ENCODE data around the gene ODAD2.

Gene ODAD2

DNA sequence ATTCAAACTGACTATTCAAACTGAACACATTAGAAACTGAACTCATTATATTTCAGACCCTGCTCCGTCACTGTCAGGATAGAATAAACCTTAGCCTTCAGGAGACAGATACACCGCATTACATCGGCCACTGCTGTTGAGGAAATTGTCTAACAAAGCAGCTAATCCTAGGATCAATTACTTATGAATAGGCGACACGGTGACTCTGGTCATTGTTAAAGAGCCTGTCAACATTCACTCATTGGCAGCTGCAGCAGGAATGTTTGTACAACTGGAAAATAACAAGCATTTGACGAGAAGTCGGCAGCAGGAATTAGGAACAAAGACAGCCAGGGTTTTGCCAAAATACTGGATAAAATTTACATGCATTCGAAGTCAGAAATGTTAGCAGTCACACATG lies 141.3 kb downstream of the ODAD2 start:
- no peak for DNase-seq (ENCODE audit: low read depth in 2 of 2)

DNA sequence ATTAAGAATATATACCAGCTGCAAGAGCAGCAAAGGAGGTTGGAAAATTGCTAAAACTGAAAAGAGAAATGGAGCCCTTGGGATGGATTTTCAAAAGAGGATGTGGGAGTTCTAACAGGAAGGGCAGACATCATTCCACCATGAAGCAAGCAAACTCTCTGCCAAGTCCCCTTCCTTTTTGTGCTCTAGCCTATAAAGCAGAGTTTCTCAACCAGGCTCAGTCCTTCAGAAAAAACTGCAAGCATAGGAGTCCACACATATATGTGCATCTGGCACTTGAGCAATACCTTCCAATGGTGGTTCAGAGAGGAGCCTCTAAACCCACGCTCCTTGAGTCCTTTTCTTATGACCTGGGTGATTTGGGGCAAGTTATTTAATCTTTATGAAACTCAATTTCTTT lies 154.7 kb downstream of the ODAD2 start:
- DNase-seq (ENCODE audit: low read depth in 2 of 2): no peak

DNA sequence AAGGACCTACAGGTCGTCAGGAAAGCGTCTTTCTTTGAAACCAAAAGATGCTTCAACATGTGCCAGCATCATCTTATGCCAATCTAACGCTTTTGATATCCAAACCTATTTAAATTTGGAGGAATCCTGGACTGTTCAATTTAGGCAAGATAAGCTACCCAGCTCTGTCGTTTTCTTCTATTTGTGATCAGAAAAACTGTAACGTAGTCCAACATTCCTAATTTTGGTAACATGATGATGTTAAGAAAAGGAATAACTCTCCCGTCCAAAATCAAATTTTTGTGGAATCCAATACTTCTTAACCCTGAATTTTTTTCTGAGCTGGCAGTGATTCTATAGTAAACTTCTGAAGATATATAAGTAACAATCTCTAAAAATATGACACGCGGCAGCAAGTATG lies 160.0 kb downstream of the ODAD2 start:
- DNase-seq (ENCODE audit: low read depth in 2 of 2): no peak

DNA sequence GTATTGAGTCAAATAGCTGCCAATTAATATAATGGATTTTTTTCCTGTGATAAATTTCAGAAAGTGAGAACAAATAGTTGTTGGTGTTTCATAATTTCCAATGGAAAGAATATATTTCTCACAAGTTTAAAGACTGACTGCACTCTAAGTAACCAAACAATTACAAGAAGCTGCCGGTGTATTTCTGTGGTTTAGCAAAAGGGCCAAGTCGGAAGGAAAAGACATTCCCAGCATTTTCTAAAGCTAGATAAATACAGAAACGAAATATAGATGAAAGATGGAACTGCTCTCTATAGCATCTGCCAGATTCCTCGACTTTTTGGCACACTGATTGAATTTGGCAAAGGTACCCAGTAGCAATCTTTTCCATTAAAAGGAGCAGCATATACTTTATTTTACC lies 160.5 kb downstream of the ODAD2 start:
- DNase-seq (ENCODE audit: low read depth in 2 of 2): no peak

DNA sequence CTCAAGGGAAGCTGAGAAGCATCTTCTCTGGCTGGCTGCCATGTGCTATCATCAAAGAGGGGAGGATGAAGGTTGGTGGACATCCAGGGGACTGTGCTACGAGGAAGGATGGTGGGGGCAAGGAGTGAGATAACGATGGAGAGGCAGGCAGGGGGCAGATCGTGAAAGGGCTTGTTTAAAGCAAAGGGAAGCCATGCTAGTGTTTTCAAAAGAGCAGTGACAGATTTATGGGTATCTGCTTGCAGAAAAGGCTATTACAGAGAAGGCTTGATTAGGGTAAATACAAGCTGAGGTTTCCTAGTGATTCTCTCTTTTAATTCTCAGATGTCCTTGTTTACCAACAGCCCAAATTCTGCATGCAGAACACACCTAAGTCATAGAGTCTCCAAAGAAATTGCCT lies 164.4 kb downstream of the ODAD2 start:
- no peak for DNase-seq (ENCODE audit: low read depth in 2 of 2)

DNA sequence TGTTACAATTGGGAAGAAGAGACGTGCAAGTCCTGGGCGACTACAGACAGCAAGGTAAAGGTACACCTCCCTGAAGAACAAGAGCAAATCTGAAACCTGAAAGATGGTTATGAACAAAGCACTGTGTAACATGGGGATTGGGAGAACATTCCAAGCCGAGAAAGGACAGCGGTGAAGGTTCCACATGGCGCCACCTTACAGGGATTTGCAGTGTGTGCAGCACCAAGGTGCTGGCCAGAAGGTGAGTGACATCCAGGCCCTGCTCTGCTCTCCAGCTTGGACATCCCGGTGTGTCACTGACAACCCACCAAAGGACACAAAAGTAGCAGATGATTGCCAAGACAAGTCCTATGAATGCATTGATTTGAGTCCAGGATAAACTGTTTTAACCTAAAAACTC lies 165.1 kb downstream of the ODAD2 start:
- DNase-seq (ENCODE audit: low read depth in 2 of 2): no peak

DNA sequence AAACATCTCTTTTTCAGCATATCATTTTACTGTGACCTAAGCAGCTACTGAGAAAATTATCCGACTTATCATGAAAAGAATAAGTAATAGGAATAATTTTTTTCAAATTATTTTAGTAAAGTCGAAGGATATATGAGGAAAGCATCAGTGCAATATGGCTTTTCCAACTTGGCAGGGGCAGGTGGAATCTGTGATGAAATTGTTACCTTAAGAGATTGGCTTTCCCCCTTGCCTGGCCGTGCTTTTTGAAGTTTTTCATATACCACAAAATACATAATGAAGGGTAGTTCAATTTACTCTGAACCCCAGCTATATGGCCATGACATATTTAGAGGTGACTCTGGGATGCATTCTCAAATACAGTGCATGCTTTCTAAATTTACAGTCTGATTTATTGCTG lies 166.1 kb downstream of the ODAD2 start:
- DNase-seq (ENCODE audit: low read depth in 2 of 2): no peak

DNA sequence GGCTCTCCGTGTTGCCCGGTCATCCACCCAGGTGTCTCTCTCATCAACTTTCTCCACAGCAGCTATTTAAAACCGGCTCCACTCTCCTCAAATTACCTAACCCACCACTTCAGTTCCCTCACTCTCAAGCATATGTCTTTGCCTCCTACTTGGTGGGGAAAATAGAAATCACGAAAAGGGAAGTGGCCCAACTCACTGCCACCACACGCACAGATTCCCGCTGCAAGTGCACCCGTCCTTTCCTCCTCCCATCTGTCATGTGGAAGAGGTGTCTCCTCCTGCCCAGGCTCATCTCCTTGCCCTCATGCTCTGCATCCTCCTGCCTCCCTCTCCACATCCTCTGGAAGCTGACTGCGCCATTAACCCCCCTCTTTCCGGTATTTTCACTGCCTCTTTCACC lies 172.5 kb downstream of the ODAD2 start:
- DNase-seq (ENCODE audit: low read depth in 2 of 2): no peak

DNA sequence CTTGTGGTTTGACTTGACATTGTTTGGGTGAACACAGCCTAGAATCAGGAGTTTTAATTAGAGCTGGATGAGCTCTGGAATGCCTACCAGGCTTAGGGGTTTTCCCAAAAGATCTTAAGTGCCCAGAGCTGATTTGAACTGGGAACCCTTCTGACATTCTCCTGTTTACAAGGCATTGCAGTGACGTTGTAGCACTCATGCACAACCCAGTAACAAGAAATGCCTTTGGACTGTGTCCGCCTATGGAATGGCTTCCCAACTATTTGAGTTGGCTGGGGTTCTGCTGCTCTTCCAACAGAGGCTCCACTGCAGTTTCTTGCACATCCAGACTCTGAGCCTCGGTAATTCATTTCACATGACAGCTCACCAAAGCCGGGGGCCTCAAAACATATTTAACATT lies 176.6 kb downstream of the ODAD2 start:
- no peak for DNase-seq (ENCODE audit: low read depth in 2 of 2)

DNA sequence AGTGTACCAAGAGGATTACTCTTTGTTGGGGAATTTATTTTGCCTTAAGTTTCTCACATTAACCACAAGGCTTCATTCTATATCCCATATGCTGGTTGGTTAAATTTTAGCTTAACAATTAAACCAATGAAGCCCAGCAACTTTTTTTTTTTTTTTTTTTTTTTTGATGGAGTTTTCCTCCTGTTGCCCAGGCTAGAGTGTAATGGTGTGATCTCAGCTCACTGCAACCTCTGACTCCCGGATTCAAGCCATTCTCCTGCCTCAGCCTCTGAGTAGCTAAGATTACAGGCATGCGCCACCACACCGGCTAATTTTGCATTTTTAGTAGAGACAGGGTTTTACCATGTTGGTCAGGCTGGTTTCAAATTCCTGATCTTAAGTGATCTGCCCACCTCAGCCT lies 178.2 kb downstream of the ODAD2 start:
- DNase-seq (ENCODE audit: low read depth in 2 of 2): no peak

DNA sequence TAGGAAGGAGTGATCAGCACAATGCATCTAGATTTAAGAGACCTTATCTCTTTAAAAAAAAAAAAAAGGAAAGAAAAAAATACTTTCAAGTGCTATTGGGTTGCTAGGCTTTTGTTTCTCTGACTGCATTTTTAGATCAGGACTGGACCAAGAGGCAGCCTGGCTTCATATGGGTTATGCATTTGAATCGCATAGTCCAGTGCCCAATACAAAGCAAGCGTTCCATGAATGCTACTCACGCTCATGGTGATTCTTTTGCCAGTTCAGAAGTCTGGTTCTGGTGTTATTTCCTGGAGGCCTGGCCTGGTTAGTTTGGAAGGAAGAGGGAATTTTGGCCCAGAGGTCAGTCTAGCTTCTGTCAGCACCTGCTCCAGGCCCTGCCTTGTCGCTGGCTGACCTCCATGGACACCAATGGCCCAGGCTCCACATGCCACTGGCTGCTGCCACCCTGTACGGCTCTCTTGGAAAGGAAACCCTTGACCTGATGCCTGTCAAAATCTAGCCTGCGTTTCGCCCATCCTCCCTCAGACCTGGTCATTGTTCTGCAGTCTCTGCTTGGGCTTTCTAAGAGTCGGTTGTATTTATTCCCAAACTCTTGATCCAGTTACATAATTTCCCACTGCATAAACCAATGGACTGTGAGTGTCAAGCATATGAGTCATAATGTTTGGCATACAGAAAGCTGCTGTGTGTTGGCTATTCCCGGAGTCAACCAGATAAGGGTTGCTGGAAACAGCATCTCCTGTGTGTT lies 178.9 kb downstream of the ODAD2 start:
- DNase-seq (ENCODE audit: low read depth in 2 of 2): no peak

DNA sequence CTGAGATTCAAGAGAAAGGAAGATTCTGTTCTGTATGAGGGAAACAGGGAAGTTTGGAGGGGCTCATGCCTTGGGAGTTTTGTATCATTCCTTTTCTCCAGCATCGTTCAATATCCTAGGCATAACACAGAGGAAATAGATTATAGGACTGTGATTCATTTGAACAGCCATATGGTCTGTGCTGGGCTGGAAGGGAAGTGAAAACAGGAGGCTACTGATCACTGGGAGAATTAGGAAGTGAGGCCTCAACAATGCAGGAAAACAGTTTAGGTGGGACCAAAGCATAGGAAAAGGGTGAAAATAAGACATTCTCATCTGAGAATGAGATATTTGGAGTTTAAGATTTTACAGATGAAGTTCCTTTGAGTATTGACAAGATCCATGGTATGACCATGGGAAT lies 182.6 kb downstream of the ODAD2 start:
- DNase-seq (ENCODE audit: low read depth in 2 of 2): no peak

DNA sequence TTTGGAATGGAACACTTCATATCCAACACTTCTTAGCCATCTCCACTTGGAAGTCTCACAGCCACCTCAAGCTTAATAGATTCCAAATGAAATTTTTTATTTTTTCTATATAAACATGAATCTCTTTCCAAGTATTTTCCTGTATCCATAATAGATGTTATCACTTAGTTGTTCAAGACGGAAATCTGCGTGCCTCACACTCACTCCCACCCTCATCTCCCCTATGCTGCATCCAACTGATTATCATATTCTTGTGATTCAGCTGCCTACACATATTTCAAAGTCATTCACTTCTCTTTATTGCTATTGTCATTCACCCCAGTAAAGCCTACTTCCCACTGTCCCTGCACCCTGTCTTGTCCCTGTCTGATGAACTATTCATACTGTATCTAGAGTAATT lies 183.0 kb downstream of the ODAD2 start:
- DNase-seq (ENCODE audit: low read depth in 2 of 2): no peak

DNA sequence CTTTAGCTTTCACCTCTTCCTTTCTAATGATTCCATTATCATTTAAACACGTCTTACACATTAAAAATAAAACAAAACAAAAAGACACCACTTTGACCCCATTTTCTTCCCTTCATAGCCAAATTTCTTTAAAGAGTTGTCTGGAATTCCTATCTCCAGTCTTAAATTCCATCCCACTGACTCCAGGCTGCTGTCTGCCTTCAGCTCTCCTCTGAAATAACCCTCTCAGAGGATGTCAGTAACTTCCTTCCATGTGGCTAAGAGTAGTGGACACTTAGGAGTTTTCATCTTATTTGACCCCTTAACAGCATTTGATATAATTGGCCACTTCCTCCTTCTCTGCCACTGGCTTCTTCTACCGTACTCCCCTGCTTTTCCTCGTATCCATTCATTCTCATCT lies 183.6 kb downstream of the ODAD2 start:
- no peak for DNase-seq (ENCODE audit: low read depth in 2 of 2)

DNA sequence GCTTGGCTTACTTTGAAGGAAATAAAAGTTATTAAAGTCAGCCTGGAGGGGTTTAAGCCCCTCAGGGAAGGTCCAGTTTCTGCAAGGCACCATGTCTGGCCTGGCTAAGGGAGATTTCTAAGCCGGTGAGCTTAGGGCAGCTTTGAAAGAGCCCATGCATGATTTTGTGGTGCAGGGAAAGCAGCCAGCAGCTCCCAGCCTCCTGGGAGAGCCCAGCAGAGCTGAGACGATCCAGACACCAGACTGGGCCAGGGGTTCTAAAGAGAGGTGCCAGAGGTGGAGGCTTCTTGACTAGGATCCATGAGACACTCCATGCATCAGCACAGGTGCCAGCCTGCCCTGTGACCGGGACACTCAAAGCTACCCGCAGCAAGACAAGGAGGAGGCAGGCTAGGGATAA lies 193.7 kb downstream of the ODAD2 start:
- DNase-seq (ENCODE audit: low read depth in 2 of 2): no peak

DNA sequence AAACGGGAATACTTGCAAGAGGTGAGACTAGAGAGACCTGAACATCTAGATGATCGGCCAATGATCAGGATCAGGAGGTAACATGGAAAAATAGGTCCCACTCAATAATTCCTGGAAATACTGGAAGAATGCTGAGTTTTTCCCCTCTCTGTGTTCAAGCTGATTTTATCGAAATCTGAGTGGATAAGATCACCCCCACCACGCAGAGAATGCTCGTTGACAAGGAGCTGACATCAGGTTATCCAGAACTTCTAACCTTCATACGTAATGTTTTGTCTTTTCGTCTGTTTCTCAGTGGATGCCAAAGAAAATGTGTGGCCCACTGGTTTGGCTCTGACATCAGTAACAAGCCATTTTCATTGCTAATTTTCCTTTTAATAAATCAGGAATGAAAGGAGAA lies 194.7 kb downstream of the ODAD2 start:
- no peak for DNase-seq (ENCODE audit: low read depth in 2 of 2)

DNA sequence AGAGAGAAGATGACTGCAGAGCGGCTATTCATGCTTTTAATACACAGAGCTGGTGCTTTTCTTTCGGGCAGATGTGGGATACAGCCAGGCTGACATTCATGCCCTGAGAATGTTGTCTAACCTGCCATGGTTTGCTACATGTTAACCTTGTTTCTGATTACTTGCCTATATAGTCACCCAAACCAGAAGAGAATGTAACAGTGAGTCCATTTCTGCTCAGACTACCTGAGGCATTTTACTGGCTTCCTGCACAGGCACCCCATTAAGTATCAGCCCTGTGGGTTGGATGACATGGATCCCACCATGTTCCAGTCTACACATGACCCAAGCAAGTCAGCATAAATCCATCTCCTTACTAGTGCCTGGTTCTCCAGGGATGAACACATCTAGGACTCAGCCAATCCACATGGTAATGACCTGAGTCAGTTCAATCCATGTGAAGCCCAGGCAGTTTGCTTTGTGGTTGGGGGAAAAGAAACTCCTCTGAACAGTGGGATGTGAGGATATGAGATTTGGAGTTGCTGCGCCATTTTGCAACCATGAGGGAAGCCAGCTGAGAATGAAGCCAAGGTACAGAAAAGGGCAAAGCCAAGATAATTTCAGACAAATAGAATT lies 197.6 kb downstream of the ODAD2 start:
- no peak for DNase-seq (ENCODE audit: low read depth in 2 of 2)

DNA sequence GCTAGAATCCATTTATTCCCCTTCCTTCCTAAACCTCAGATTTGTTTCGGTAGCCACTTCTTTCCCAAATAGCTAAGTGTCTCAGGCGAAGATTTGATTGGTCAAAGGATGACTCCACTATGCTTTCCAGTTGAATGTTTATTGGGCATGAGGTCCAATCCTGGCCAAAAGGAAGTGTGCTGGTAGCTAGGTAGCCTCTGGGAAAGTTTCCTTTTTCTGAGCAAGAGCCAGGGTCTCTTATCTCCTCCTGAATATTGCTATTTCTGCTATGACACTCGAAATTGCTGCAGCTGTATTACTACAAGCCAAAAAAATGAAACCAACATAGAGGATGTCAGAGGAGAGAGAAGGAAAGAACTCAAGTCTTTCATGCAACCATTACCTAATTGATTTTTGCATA lies 199.8 kb downstream of the ODAD2 start:
- no peak for DNase-seq (ENCODE audit: low read depth in 2 of 2)

DNA sequence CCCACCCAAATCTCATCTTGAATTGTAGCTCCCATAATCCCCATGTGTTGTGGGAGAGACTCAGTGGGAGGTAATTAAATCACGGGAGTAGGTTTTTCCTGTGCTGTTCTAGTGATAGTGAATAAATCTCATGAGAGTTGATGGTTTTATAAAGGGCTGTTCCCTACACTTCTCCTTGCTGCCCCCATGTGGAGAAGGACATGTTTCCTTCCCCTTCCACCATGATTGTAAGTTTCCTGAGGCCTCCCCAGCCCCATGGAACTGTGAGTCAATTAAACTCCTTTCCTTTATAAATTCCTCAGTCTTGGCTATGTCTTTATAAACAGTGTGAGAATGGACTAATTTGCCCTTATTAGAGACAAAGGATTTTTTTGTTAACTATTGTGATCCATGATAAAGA lies 204.7 kb downstream of the ODAD2 start:
- no peak for DNase-seq (ENCODE audit: low read depth in 2 of 2)

DNA sequence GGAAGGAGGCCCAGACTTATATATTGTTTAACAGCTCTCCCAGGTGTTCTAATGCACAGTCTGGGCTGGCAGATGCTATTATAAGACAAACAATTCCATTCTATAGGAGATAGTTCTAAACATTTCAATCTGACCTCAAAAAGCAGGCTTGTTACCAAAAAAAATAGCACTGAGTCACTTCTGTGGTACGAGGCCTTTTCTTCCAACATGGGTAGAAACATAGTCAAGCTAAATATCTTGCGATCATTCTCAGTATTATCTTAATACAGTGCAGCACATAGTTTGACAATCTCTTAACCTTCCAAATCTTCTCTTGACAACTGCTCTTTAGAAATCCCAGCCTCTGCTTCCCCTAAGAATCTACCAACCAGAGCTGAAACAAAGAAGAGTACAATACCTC lies 206.7 kb downstream of the ODAD2 start:
- DNase-seq (ENCODE audit: low read depth in 2 of 2): no peak

DNA sequence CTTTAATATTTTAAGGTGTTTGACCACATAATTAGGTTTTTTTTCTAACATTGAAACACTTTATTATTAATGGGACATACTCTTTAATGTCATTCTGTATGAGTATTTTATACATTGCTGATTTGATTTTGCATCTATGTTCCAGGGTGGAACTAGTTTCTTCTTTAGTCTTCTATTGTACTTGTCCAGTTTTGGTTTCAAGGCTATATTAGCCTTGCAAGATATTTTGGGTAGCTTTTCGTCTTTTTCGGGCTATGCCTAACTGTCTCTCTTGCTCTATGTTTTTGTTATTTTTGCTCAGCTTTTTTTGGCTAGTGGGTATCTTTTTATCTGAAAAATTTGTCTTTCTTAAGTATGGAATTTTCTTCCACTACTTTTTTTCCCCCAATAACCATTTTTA lies 214.6 kb downstream of the ODAD2 start:
- no peak for DNase-seq (ENCODE audit: low read depth in 2 of 2)

DNA sequence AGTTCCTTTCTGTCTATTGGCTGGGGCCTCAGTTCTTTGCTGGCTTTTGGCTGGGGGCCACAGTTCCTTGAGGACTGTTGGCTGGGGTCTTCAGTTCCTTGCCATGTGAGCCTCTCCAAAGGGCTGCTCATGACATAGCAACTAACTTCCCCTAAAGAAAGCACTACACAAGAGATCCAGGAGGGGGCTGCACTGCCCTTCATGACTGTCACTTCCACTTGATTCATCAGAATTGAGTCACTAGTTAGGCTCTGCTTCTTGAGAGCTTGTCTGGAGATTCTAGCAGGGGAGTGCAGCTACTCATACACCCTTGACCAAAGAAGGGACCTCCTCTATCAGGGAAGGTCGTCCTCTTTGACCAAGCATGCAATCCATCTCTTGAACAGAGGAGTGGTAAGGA lies 215.2 kb downstream of the ODAD2 start:
- no peak for DNase-seq (ENCODE audit: low read depth in 2 of 2)

DNA sequence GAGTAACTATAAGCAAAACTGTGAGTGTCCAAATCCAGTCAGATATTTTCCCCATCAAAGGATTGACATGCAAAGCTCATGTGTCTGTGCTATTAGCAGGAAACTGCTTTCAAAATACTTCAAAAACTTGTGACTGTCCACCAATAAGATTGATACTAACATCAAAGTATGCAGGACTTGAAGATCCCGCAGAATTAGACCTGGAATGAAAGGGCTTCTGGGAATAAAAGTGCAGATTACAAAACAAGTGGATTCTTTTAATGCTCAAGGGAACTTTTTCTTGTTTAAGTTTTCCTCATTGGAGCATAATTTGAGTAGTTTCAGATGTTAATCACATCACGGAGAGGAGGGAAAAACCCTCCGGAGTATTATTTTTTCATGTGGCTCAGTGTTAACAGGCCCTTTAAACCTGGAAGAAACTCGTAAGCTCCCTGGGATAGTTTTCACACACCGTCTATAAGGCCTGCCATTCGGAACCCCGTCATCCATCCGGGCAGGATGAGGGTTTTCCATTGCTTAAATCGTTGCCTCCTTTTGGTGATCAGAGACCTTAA lies 219.3 kb downstream of the ODAD2 start:
- DNase-seq (ENCODE audit: low read depth in 2 of 2): no peak

DNA sequence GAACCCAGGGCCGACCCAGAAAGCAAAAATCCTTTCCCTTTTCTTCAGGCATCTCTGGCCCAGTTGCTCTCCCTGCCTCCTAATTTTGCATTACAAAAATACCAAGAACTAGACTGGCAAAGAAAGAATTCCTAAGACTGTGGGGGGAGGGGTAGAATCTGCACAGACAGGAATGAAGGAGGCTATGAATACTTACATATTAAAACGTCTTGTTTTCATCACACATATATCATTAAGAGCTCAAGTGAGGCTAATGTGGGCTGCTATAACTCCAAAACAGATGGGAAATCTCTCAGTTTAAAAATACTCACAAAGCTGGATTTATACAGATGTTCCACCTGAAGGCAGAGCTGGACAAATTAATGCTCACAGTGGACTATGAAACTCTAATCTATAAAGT lies 224.0 kb downstream of the ODAD2 start:
- DNase-seq (ENCODE audit: low read depth in 2 of 2): no peak
